NCI-H2107 (cell line): Measurements from ENCODE around the gene KCNJ6.

Experiments used
- DNase-seq: peaks from one replicate; lab custom pipeline; 2025; lab: John Stamatoyannopoulos, UW

KCNJ6 gene

GRCh38 chr21:37817242-37817641 is 99.0 kb downstream of the KCNJ6 start:
- no peak for DNase-seq

- no peak for DNase-seq
Observed at GRCh38 chr21:37815893-37816292, 100.4 kb downstream of the KCNJ6 start.

- no peak for DNase-seq
Observed at GRCh38 chr21:37811711-37812110, 104.5 kb downstream of the KCNJ6 start.

- no peak for DNase-seq
Observed at GRCh38 chr21:37808261-37808660, 108.0 kb downstream of the KCNJ6 start.

- DNase-seq = no peak
Observed at GRCh38 chr21:37805266-37805665, 111.0 kb downstream of the KCNJ6 start.

- no peak for DNase-seq
Observed at GRCh38 chr21:37804001-37804400, 112.3 kb downstream of the KCNJ6 start.

GRCh38 chr21:37803101-37803651 is 113.1 kb downstream of the KCNJ6 start:
- no peak for DNase-seq

- DNase-seq = no peak
Observed at GRCh38 chr21:37800456-37801061, 115.7 kb downstream of the KCNJ6 start.

GRCh38 chr21:37800057-37800455 is 116.2 kb downstream of the KCNJ6 start:
- DNase-seq = no peak

GRCh38 chr21:37799211-37800056 is 116.8 kb downstream of the KCNJ6 start:
- DNase-seq = no peak

- no peak for DNase-seq
Observed at GRCh38 chr21:37797403-37797802, 118.9 kb downstream of the KCNJ6 start.

- DNase-seq = no peak
Observed at GRCh38 chr21:37796011-37796410, 120.2 kb downstream of the KCNJ6 start.

GRCh38 chr21:37793660-37794059 is 122.6 kb downstream of the KCNJ6 start:
- DNase-seq = no peak

- DNase-seq = no peak
Observed at GRCh38 chr21:37792046-37792445, 124.2 kb downstream of the KCNJ6 start.

- no peak for DNase-seq
Observed at GRCh38 chr21:37790905-37791304, 125.4 kb downstream of the KCNJ6 start.

- no peak for DNase-seq
Observed at GRCh38 chr21:37788503-37788902, 127.8 kb downstream of the KCNJ6 start.

GRCh38 chr21:37787456-37787855 is 128.8 kb downstream of the KCNJ6 start:
- DNase-seq = no peak

- DNase-seq = no peak
Observed at GRCh38 chr21:37784591-37785318, 131.5 kb downstream of the KCNJ6 start.

GRCh38 chr21:37783016-37783415 is 133.2 kb downstream of the KCNJ6 start:
- no peak for DNase-seq

GRCh38 chr21:37780991-37781983 is 135.0 kb downstream of the KCNJ6 start:
- DNase-seq = no peak

- DNase-seq = no peak
Observed at GRCh38 chr21:37771181-37771580, 145.1 kb downstream of the KCNJ6 start.
